ENCODE data around the gene DOP1A.

The DOP1A gene

DNA sequence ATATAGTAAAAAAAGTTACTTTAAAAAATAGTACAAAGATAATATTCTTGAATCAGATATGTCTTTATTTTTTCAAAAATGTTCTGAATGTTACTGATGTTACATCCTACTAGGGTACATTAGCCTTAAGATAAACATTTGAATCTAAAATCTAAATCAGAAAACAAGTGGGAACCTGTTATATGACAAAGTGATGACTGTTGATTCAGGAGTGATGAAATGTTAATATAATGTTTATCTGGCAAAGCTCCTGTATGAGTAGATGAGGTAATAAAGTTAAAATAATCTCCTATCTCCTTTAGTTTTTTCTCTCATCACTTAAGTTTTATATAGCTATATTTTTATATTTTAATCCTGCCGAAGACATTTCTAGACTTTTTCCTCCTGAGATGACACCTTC, 4.2 kb downstream of the DOP1A start:
- DNase-seq (ENCODE audit: low spot score), result no peak

DNA sequence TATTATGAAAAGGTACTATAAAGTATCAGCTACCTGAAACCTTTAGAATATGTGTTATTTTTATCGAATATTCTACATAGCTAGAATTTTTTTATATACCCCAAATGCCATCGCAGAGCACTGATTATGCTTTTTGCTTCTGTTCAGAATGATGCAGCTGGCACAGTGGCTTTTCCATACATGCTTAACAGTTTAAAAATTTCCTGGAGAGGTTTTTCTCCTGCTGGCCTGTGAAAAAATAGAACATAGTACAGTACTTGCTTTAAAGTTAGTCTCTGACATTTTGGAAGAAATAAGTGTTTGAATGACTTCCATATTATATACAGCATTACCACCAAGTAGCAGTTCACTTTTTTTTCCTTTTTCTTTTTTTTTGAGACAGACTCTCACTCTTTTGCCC, 5.3 kb downstream of the DOP1A start:
- no peak for DNase-seq (ENCODE audit: low spot score)

DNA sequence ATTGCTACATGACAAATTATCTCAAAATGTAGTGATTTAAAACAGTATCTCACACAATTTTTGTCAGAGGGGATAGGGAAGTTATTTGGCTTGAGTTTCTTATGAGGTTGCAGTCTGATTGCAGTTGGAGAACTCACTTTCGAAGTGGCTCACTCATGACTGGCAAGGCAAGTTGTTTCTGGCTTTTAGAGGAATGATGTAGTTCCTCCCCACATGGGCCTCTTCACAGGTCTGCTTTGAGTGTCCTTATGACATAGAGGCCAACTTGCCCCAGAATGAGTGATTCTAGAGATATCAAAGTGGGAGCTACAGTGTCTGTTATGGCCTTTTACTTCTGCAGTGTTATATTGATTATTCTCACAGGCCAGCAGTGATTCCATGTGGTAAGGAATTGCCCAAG, 6.1 kb downstream of the DOP1A start:
- DNase-seq (ENCODE audit: low spot score), result no peak

DNA sequence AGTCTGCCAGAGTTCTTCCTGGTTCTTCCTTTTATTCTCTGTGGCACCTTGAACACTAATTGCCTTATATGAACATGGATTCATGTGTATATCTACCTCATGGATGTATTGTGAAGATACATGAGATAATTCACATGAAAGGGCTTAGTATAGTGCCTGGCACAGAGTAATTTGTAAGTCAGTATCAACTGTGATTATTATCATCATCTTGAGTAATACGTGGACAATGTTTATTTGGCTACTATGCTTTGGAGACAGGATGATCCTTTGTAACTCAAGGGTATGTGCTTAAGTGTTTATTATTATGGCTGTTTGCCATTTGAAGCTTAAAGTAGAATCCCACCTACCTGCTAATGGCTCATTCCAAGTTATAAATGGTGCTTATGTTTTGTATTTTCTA, 16.0 kb downstream of the DOP1A start:
- no peak for DNase-seq (ENCODE audit: low spot score)

DNA sequence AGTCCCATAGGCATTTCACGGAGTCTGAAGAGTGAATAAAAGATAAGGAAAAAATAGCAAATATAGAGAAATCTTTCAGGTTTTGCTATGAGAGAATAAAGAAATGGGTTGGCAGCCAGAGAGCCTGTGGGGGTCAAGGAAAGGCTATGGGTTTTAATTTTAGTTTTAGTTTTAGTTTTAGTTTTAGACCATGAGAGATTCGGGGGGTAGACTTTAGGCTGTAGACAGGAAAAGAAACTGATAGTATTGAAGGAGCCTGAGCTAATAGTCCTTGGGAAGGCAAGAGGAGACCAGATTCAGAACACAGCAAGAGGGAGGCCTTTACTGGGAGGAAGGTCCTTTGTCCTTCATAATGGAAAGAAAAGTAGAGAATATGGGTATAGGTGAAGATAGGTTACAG, 19.3 kb downstream of the DOP1A start:
- no peak for DNase-seq (ENCODE audit: low spot score)

- no peak for DNase-seq (ENCODE audit: low spot score)
Observed at GRCh38 chr6:83092756-83093399, 25.4 kb downstream of the DOP1A start.

GRCh38 chr6:83096791-83097190, 29.3 kb downstream of the DOP1A start:
- DNase-seq (ENCODE audit: low spot score), result peak; percentile 76

DNA sequence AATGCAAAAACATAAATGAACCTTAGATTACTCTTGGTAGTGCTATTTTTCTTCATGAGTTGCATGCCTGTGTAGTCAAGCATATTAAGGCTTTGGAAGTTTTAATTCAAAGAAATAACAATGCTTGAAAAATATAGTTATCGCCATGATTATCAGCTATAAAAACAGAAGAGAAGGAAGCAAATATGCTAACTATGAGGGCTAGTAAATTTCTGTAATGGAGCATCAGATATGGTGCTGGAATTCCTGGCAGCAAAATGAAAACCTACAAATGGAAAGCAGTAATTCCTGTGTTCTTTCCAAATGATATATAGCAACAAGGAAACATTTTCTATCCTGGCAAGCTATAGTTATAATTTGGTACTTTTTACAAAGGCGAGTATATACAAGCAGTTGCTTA, 29.7 kb downstream of the DOP1A start:
- DNase-seq (ENCODE audit: low spot score), result no peak

GRCh38 chr6:83097675-83098074, 30.2 kb downstream of the DOP1A start:
- DNase-seq (ENCODE audit: low spot score), result no peak

GRCh38 chr6:83098589-83098988, 31.1 kb downstream of the DOP1A start:
- no peak for DNase-seq (ENCODE audit: low spot score)

DNA sequence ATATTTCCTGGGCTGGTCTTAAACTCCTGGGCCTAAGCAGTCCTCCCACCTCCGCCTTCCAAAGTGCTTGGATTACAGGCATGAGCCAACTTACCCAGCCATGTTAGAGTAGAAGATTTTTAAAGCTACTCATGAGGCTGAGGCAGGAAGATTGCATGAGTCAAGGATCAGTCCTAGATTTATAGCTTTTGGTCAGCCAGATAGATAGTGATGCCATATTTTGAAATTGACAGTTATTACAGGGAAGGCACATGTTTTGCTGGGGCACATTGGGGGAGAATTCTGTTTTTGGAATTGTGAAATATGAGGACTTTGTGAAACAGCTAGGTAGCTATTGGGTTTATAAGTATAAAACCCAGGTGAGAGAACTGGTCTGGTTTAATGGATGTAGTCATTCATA, 40.9 kb downstream of the DOP1A start:
- DNase-seq (ENCODE audit: low spot score), result no peak

DNA sequence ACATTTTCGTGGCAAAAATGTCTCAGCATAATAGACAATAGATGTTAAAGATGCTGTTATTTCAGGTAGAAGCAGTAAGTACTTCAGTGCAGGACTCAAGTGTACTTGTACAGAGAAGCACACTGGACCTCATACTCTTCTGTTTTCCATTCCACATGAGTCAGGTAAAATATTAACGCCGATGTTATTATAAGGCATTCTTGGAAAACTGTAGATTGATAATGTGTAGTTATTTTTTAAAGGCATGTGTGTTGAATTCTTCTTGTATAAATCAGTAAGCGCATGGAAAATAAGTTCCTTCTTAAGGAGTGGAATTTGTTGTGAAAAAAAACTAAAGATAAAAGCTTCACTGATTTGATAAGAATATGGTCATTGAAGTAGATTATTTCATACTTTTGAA, 45.8 kb downstream of the DOP1A start:
- DNase-seq (ENCODE audit: low spot score), result peak; percentile 40

DNA sequence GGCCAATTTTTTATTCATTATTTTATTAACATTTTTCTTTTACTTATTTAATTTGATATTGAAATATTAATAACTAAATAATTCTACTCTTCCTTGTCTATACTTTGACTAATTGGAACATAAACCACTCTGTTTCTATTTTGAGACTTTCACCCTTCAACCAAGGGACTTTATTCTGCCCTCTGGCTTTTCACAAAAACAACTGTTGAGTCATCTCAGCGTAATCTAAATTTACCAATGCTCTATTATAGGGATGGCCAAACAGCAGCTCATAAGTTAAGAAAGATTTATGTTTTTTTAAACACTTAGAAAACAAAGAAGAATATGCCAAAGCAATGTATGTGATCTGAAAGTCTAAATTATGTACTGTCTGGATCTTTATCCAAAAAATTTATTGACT, 46.7 kb downstream of the DOP1A start:
- no peak for DNase-seq (ENCODE audit: low spot score)

- no peak for DNase-seq (ENCODE audit: low spot score)
Observed at GRCh38 chr6:83117802-83118201, 50.3 kb downstream of the DOP1A start.

DNA sequence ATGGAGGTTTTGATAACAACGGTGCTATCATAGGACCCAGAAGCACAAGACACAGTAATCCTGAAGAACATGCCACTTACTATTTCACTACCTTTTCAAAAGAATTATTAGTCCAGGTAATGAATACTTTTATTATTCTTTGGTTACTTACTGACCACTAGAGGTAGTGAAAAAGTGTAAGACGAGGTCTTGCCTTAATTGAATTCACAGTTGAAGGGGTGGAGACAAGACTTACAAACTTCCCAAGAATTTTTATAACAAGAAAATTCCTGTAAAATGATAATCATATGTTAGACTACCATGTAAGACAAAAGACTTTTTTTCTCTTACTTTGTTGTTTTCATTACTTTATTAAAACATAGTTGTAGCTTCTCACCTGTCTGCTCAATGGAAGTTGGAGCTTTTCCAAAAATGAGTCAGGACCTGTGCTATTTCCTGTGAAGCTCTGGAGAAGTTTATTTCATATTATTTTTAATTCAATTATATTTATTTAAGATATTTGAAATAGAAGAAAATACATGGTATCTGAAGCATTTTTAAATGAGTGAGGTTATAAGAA, 52.4 kb downstream of the DOP1A start:
- peak; percentile 55 for DNase-seq (ENCODE audit: low spot score)

- no peak for DNase-seq (ENCODE audit: low spot score)
Observed at GRCh38 chr6:83124553-83124952, 57.1 kb downstream of the DOP1A start.

GRCh38 chr6:83125425-83125824, 58.0 kb downstream of the DOP1A start:
- no peak for DNase-seq (ENCODE audit: low spot score)

GRCh38 chr6:83126223-83126622, 58.8 kb downstream of the DOP1A start:
- no peak for DNase-seq (ENCODE audit: low spot score)

- DNase-seq (ENCODE audit: low spot score), result no peak
Observed at GRCh38 chr6:83126807-83127206, 59.3 kb downstream of the DOP1A start.

DNA sequence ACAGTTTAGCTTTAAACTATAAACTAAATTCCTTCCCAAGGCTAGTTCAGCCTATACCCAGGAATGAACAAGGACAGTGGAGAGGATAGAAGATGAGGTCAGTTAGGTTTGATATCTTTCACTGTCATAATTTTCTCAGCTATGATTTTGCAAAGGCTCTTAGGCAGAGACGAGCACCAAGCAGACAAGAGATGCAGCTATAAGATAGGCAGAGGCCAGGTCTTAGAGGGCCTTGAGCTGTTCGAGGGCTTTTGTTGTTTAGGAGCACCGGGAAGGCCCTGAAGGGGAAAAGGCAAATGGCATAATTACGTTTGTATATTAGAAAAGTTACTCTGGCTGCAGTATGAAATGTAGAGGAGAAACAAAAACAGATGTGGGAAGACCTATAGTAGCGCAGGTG, 59.8 kb downstream of the DOP1A start:
- DNase-seq (ENCODE audit: low spot score), result no peak

DNA sequence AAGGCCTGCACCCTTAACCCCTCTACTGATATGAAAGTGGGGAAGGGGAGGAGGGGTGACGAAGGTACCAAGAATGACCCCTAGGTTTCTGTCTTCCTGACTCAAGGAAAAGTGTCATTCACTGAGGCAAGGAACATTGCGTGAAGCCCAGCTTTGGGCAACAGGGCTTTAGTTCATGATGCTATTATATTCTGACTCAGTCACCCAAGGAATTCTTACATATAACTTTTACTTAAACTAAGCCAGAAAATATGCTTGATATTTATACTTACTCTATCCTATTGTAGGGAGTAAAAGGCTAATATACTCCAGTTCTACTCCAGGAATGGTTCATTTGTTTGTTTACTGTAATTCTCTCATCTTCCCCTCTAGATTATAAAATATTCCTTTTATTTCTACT, 60.5 kb downstream of the DOP1A start:
- DNase-seq (ENCODE audit: low spot score), result no peak

DNA sequence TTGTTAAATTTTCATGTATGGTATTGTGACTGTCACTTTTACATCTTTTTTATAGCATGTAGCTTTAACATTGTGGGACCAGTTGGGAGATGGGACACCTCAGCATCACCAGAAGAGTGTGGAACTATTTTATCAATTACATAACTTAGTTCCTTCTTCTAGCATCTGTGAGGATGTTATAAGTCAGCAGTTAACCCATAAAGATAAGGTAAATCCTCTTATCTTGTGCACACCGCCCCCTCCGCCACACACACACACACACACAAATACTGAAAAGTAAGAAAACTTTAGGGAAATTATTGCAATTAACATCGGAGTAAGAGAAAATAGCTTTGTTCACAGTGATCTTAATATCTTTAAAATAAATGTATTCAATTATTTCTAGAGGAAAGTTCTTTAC, 64.7 kb downstream of the DOP1A start:
- no peak for DNase-seq (ENCODE audit: low spot score)

GRCh38 chr6:83138118-83138722, 70.7 kb downstream of the DOP1A start:
- DNase-seq (ENCODE audit: low spot score), result no peak

DNA sequence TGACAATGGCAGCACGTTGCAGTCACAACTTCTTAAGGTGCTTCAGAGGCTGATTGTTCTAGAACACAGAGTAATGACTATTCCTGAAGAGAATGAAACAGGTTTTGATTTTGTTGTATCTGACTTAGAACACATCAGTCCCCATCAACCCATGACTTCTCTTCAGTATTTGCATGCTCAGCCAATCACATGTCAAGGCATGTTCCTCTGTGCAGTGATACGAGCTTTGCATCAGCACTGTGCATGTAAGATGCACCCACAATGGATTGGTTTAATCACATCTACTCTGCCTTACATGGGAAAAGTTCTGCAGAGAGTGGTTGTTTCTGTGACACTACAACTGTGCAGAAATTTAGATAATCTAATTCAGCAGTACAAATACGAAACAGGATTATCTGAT, 71.3 kb downstream of the DOP1A start:
- no peak for DNase-seq (ENCODE audit: low spot score)

Data from kidney tubule cell (primary cell).